K562 (cell line): ENCODE data around the gene PDE4A. TPM values are rescaled to one million over a fixed set of nuclear protein-coding genes. Genes with fewer than 3 reads are reported as not detected.

Experiments used
- ATAC-seq: fragments of 200-7000 bp; cut with Tn5 transposase; 3 replicates; pipeline ENCODE4 v1.9.1; 2020; ENCODE audit warnings: moderate library complexity
- BruUV-seq: library from RNA; stranded (reverse); fragments of 400-500 nt; replicated peaks from 2 replicates; lab custom pipeline; 2021; lab: Mats Ljungman, UMichigan
- CTCF ChIA-PET: fragments of 300-600 bp; formaldehyde crosslinking; extraction: SDS; loops from one replicate; lab custom pipeline; 2021; ENCODE audit warnings: low intra/inter-chr PET ratio; lab: Yijun Ruan, JAX
- POLR2A ChIA-PET: fragments of 300-600, 350-650 bp; sonication (Branson Sonifier 250); formaldehyde crosslinking; extraction: SDS; loops from one replicate; lab custom pipeline; 2021; ENCODE audit warnings: antibody characterized with exemption, inconsistent platforms; lab: Yijun Ruan, JAX
- DNase-seq, 4 experiments: peaks; one replicate each; pipeline versions ENCODE4 v3.0.0 to v3.0.0-alpha.2; 2011 to 2018; ENCODE audit warnings: low spot score in 3 of 4, mixed read lengths in 3 of 4; ENCODE audit errors: extremely low read depth in 1 of 4
- FAIRE-seq: peaks from 2 replicates; lab custom pipeline; 2011; peaks lifted over from hg19 to GRCh38; lab: Jason Lieb, UNC
- H2AFZ ChIP-seq: 2 replicates; pipeline ENCODE4 v1.6.0; 2011; ENCODE audit warnings: low read depth, low read length, control low read depth, inconsistent platforms
- H3K27ac ChIP-seq: fragments of 200-600 bp; 3 replicates; pipeline ENCODE4 v1.8.0; 2011; ENCODE audit warnings: low read depth, mild to moderate bottlenecking, control low read depth, inconsistent platforms, low read length, moderate library complexity, mixed read lengths; ENCODE audit errors: extremely low read depth
- H3K27me3 ChIP-seq, 2 experiments: fragments of 300-600 bp in 1 of 2; 2 replicates in 1 of 2; 3 replicates in 1 of 2; pipeline versions ENCODE4 v1.6.0 to v1.8.0; 2011; ENCODE audit warnings: inconsistent platforms in 2 of 2, low read length in 2 of 2, mild to moderate bottlenecking in 1 of 2, mixed read lengths in 1 of 2, moderate library complexity in 1 of 2; ENCODE audit not compliant: control insufficient read depth in 2 of 2, insufficient read depth in 2 of 2
- H3K36me3 ChIP-seq: fragments of 300-600 bp; 3 replicates; pipeline ENCODE4 v1.8.0; 2011; ENCODE audit warnings: mild to moderate bottlenecking, low read length, inconsistent platforms; ENCODE audit not compliant: control insufficient read depth, insufficient read depth
- H3K4me1 ChIP-seq, 2 experiments: fragments of 200-600 bp in 1 of 2; replicated peaks in 1 of 2; 2 replicates in 1 of 2; 3 replicates in 1 of 2; pipeline versions ENCODE4 v1.5.1 to v1.8.0; 2011; ENCODE audit warnings: inconsistent platforms in 2 of 2, low read length in 2 of 2, mild to moderate bottlenecking in 1 of 2, mixed read lengths in 1 of 2, moderate library complexity in 1 of 2; ENCODE audit not compliant: control insufficient read depth in 2 of 2, insufficient read depth in 2 of 2
- H3K4me2 ChIP-seq: 2 replicates; pipeline ENCODE4 v1.6.1; 2011; ENCODE audit warnings: low read length, control low read depth, inconsistent platforms, mixed read lengths; ENCODE audit not compliant: insufficient read depth
- H3K4me3 ChIP-seq: fragments of 200-600 bp; sonication (generic), shearing (Covaris generic); 2 replicates; pipeline ENCODE4 v1.5.1; 2016; ENCODE audit warnings: control low read depth, inconsistent platforms
- H3K79me2 ChIP-seq: fragments of 200-600 bp; 3 replicates; pipeline ENCODE4 v1.8.0; 2011; ENCODE audit warnings: low read length, inconsistent platforms; ENCODE audit not compliant: control insufficient read depth, insufficient read depth
- H3K9ac ChIP-seq, 2 experiments: 2 replicates each; pipeline versions ENCODE4 v1.6.0 to v1.6.1; 2011; ENCODE audit warnings: low read depth in 2 of 2, low read length in 2 of 2, control low read depth in 1 of 2, inconsistent platforms in 1 of 2, mild to moderate bottlenecking in 1 of 2, mixed read lengths in 1 of 2; ENCODE audit not compliant: insufficient read depth in 1 of 2
- H3K9me1 ChIP-seq: one replicate; pipeline ENCODE4 v1.6.0; 2011; ENCODE audit warnings: inconsistent platforms, mild to moderate bottlenecking, low read length, moderate library complexity; ENCODE audit not compliant: control insufficient read depth, insufficient read depth
- H3K9me3 ChIP-seq: replicated peaks from 2 replicates; pipeline ENCODE4 v1.5.1; 2011; ENCODE audit warnings: low read depth, low read length, inconsistent platforms; ENCODE audit not compliant: control insufficient read depth, insufficient read depth
- H4K20me1 ChIP-seq: replicated peaks from 2 replicates; pipeline ENCODE4 v1.6.1; 2011; ENCODE audit warnings: low read length, inconsistent platforms, mixed read lengths; ENCODE audit not compliant: control insufficient read depth, insufficient read depth
- PHTF2 ChIP-seq: fragments of 250-450 bp; sonication (Bioruptor Pico); IDR thresholded peaks from 2 replicates; pipeline ENCODE4 v1.5.0; 2021; ENCODE audit warnings: mild to moderate bottlenecking
- POLR2G ChIP-seq: fragments of 200-400 bp; formaldehyde crosslinking; IDR thresholded peaks from 2 replicates; pipeline ENCODE4 v1.6.1; 2017; ENCODE audit warnings: low read depth, mild to moderate bottlenecking, antibody characterized with exemption, low read length, moderate library complexity
- RBFOX2 ChIP-seq: fragments of 200-400 bp; formaldehyde crosslinking; IDR thresholded peaks from 2 replicates; pipeline ENCODE4 v1.6.1; 2017; ENCODE audit warnings: low read depth, mild to moderate bottlenecking, low read length, moderate library complexity
- ZBTB33 ChIP-seq: sonication (generic); formaldehyde crosslinking; IDR thresholded peaks from 2 replicates; pipeline ENCODE4 v1.8.1; 2023; ENCODE audit warnings: mild to moderate bottlenecking, missing genetic modification reagents
- WGBS: fragments of 100-300 bp; shearing (Covaris generic); methylation state at CpG from one replicate; pipeline ENCODE4 v1.1.6; 2016; ENCODE audit warnings: low coverage, mixed read lengths; ENCODE audit not compliant: insufficient coverage; ENCODE audit errors: missing lambda C conversion rate; 5-methylcytosine and 5-hydroxymethylcytosine counted together
- in situ Hi-C: fragments of 300-500 bp; cut with MboI; formaldehyde crosslinking; loops from 4 replicates; pipeline ENCODE4 v1.15.0; 2018; ENCODE audit warnings: inconsistent platforms, mixed read lengths
- intact Hi-C: fragments of 100-400 bp; cut with micrococcal nuclease; formaldehyde crosslinking; loops from 2 replicates; pipeline ENCODE4 v1.14.2; 2022
- polyA plus RNA-seq, 8 experiments: library from polyadenylated mRNA; depleted of rRNA in 4 of 8; stranded (reverse) in 5 of 8; unstranded in 3 of 8; fragments of >200 nt; fragmentation: Nextera tagmentation in 2 of 8; fragmentation: Illumina TruSeq in 1 of 8; extraction: Ambion mirVana in 2 of 8; extraction: Trizol in 1 of 8; gene quantifications; 2 replicates each; pipeline versions ENCODE4 v1.2.1 to v1.2.3, GENCODE V29; 2011 to 2014; ENCODE audit warnings: inconsistent platforms in 1 of 8, missing spikeins in 1 of 8
- total RNA-seq, 7 experiments: library from RNA; depleted of rRNA in 6 of 7; stranded (reverse); fragments of >200 nt in 6 of 7; fragmentation: Illumina TruSeq in 2 of 7; extraction: Trizol in 2 of 7; gene quantifications; 2 replicates each; pipeline versions ENCODE4 v1.2.1 to v1.2.3, GENCODE V29; 2011 to 2021; ENCODE audit warnings: low replicate concordance in 1 of 7
- TF ChIP-seq, protein P1 (sequence below): sonication (generic); formaldehyde crosslinking; IDR thresholded peaks from 2 replicates; pipeline ENCODE4 v1.8.0; 2022; ENCODE audit warnings: mild to moderate bottlenecking, missing genetic modification reagents

Gene PDE4A
- total and polyA plus RNA-seq, 9 of the 15 experiments (the other 6 are each of a cell fraction or from before 2014, with no cell fraction given), result 0.66 to 26.9 (median 4.6) TPM

- Histone ChIP-seq H3K4me2 (no peak overlapping the region), H3K79me2 (peaks cover 18% of the 10 kb centered on the region), H4K20me1 (peaks cover 9% of the 10 kb centered on the region; the same call in 1 of the 2 replicates), H3K9me3 (no peaks in the 10 kb centered on the region), H3K36me3 (peaks cover 79% of the 10 kb centered on the region; the same call in 2 of the 3 replicates), H3K4me1 (peaks cover 0 to 10% of the 10 kb centered on the region in 2 experiments; a peak in 3 of 5 replicates), H3K9ac (no peak overlapping the region), H3K27ac (no peak overlapping the region), H3K9me1 (no peaks in the 10 kb centered on the region), H3K4me3 (no peak overlapping the region), H3K27me3 (no peaks in the 10 kb centered on the region), H2AFZ (no peak overlapping the region)
- TF ChIP-seq ZBTB33 (CRISPR knock-in tag) (peak; percentile 53; the same call in 1 of the 2 replicates), RBFOX2 (peak; percentile 41; the same call in 1 of the 2 replicates), PHTF2 (CRISPR knock-in tag) (no peak), POLR2G (0 out of 2 replicates have a peak, but pooled peaks have one; percentile 31)
- TF ChIP-seq, protein P1, sequence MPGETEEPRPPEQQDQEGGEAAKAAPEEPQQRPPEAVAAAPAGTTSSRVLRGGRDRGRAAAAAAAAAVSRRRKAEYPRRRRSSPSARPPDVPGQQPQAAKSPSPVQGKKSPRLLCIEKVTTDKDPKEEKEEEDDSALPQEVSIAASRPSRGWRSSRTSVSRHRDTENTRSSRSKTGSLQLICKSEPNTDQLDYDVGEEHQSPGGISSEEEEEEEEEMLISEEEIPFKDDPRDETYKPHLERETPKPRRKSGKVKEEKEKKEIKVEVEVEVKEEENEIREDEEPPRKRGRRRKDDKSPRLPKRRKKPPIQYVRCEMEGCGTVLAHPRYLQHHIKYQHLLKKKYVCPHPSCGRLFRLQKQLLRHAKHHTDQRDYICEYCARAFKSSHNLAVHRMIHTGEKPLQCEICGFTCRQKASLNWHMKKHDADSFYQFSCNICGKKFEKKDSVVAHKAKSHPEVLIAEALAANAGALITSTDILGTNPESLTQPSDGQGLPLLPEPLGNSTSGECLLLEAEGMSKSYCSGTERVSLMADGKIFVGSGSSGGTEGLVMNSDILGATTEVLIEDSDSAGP (CRISPR knock-in tag), result no peak
- DNase-seq, result peak in 1 of 4 experiments; percentile 13
- FAIRE-seq, result no peak
- intact Hi-C loops (no loop called here), in situ Hi-C loops (no loop called here)
- ChIA-PET CTCF (interaction anchor here (0.7 kb wide), 1 partner anchor 134 kb away, joined by 3 read pairs; no protein-coding TSS in a partner anchor), POLR2A (interaction anchor here (1.1 kb wide), 1 partner anchor 103 kb away, joined by 3 read pairs; the partner anchor contains the start of gene ICAM5)
- ATAC-seq, result no peak
- 80% methylated on average over 4 of the region's 24 CpGs for WGBS
- BruUV-seq, result no TSS peak
These were observed 27.2 kb upstream of the PDE4A start for GRCh38 chr19:10393137-10393536.
